ENCODE results near the gene IL2RA. TPM values are rescaled to one million over a fixed set of nuclear protein-coding genes. Genes with fewer than 3 reads are reported as not detected.
"Not testable (repeated sequence)": the region's sequence is repeated elsewhere in the genome, so short reads cannot be mapped to it uniquely, and the experiment has no call there.

Gene IL2RA
- total RNA-seq, 6 donors from 2014 or later: 0.91 to 8.4 (median 4.0) TPM; not detected in 1

GRCh38 chr10:6108072-6108471 lies 45.9 kb upstream of the IL2RA start:
- DNase-seq (no peak), ATAC-seq (ENCODE audit: low FRiP score in 2 of 2) (no peak)
- Histone ChIP-seq H3K36me3 (peaks cover 40 to 96% (median 50%) of the 10 kb centered on the region in 4 donors), H3K27ac (no peak overlapping the region), H3K4me3 (no peak overlapping the region), H3K27me3 (no peaks in the 10 kb centered on the region), H3K9me3 (no peaks in the 10 kb centered on the region), H3K4me1 (peaks cover 0 to 14% (median 5%) of the 10 kb centered on the region in 4 donors)
- TF ChIP-seq POLR2AphosphoS5 (IDR thresholded peaks at IDR 0.05): no peak
- TF ChIP-seq EP300 (IDR thresholded peaks at IDR 0.05): no peak
- no peak for TF ChIP-seq CTCF (IDR thresholded peaks at IDR 0.05)
- no peak for TF ChIP-seq POLR2A (IDR thresholded peaks at IDR 0.05)
- WGBS, 2 donors: 68 to 73% methylated on average over 6 of the region's 6 CpGs

- Histone ChIP-seq H3K4me1 (peaks cover 0 to 14% (median 5%) of the 10 kb centered on the region in 4 donors), H3K36me3 (peaks cover 42 to 96% (median 52%) of the 10 kb centered on the region in 4 donors)
- not testable (repeated sequence) for H3K9me3 ChIP-seq; ATAC-seq (ENCODE audit: low FRiP score in 2 of 2); DNase-seq; H3K4me3 ChIP-seq; H3K27ac ChIP-seq; H3K27me3 ChIP-seq
- WGBS, 2 donors: 71 to 81% methylated on average over 3 of the region's 3 CpGs
Measured at GRCh38 chr10:6107616-6108015, 45.4 kb upstream of the IL2RA start.

GRCh38 chr10:6103591-6103990 lies 41.4 kb upstream of the IL2RA start:
- TF ChIP-seq POLR2AphosphoS5 (IDR thresholded peaks at IDR 0.05) (no peak), CTCF (IDR thresholded peaks at IDR 0.05) (no peak), POLR2A (IDR thresholded peaks at IDR 0.05) (no peak), EP300 (IDR thresholded peaks at IDR 0.05) (no peak)
- peaks cover 21 to 94% (median 40%) of the 10 kb centered on the region in 4 donors for H3K36me3 ChIP-seq
- WGBS, 2 donors: 61 to 74% methylated on average over 8 of the region's 8 CpGs

GRCh38 chr10:6102128-6102527 lies 40.0 kb upstream of the IL2RA start:
- no peak for ATAC-seq (ENCODE audit: low FRiP score in 2 of 2)
- H3K4me3 ChIP-seq: no peak overlapping the region
- WGBS, 2 donors: 93 to 98% methylated on average over 8 of the region's 8 CpGs

More at GRCh38 chr10:6103591-6103990, 41.4 kb upstream of the IL2RA start:
- Histone ChIP-seq H3K9me3 (no peaks in the 10 kb centered on the region), H3K27ac (no peak overlapping the region), H3K4me3 (no peak overlapping the region), H3K27me3 (no peaks in the 10 kb centered on the region), H3K4me1 (peaks cover 0 to 8% (median under 1%) of the 10 kb centered on the region in 4 donors)
- DNase-seq: no peak
- no peak for ATAC-seq (ENCODE audit: low FRiP score in 2 of 2)

GRCh38 chr10:6101181-6101580 lies 39.0 kb upstream of the IL2RA start:
- DNase-seq (no peak), ATAC-seq (ENCODE audit: low FRiP score in 2 of 2) (no peak)
- no peak overlapping the region for H3K4me3 ChIP-seq
- no peak for TF ChIP-seq CTCF (IDR thresholded peaks at IDR 0.05)
- no peak for TF ChIP-seq POLR2A (IDR thresholded peaks at IDR 0.05)
- no peak for TF ChIP-seq POLR2AphosphoS5 (IDR thresholded peaks at IDR 0.05)
- no peak for TF ChIP-seq EP300 (IDR thresholded peaks at IDR 0.05)
- H3K4me1 ChIP-seq: peaks cover 0 to 4% (median 2%) of the 10 kb centered on the region in 4 donors
- peaks cover 17 to 89% (median 42%) of the 10 kb centered on the region in 4 donors for H3K36me3 ChIP-seq
- no peak overlapping the region for H3K27ac ChIP-seq
- no peaks in the 10 kb centered on the region for H3K27me3 ChIP-seq
- 89 to 94% methylated on average over 8 of the region's 8 CpGs for WGBS, 2 donors
- no peaks in the 10 kb centered on the region for H3K9me3 ChIP-seq

More at GRCh38 chr10:6102128-6102527, 40.0 kb upstream of the IL2RA start:
- Histone ChIP-seq H3K27me3 (no peaks in the 10 kb centered on the region), H3K4me1 (no peaks in the 10 kb centered on the region), H3K27ac (peak overlapping the region in 1 of 4 donors; percentile 17), H3K36me3 (peaks cover 17 to 94% (median 43%) of the 10 kb centered on the region in 4 donors), H3K9me3 (no peaks in the 10 kb centered on the region)
- no peak for DNase-seq
- TF ChIP-seq CTCF (IDR thresholded peaks at IDR 0.05) (no peak), POLR2A (IDR thresholded peaks at IDR 0.05) (no peak), EP300 (IDR thresholded peaks at IDR 0.05) (no peak), POLR2AphosphoS5 (IDR thresholded peaks at IDR 0.05) (no peak)

Data from upper lobe of left lung (tissue), 6 donors.